ENCODE results near the gene VILL.

DNA sequence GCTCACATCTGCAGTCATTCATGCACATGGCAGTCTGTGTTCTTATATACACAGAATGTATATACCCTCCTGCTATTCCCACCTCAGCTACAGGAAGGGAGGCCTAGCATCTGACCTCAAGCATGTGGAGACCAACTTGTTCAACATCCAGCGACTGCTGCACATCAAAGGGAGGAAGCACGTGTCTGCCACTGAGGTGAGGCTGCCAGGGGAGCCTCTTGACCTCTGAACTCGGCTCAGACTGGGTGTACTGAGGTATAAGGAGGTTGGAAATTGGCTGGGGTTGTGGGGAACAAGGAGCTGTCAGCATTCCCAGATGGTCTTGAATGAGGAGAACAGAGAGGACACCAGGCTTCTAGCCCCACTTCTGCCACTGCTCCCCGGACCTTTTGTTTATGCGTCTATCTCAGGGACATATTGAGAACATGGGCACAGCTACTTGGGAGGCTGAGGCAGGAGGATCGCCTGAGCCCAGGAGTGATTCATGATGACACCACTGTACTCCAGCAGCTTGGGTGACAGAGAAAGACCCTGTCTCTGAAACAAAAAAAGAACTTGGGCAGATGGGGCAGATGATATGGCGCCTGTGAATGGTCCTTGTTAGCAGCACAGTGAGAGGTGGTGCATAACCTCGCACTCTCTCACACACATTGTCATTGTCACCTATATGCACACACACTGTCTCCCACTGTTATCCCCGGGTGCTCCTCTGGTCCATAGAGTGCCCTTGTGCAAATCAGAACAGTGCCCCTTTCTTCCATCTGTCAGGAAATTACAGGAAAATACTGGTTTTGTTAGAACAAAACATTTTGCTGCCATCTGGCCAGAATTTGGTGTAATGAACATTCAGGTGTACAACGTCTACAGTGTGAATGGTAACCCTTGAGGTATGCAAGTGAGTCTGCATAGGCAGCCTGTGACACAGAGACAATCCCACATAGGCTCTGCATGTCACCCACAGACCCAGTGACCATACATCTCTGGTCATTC lies 5.4 kb downstream of the VILL start:
- TF ChIP-seq CTCF (IDR thresholded peaks at IDR 0.05; ENCODE audit: control extremely low read depth in 1 of 3, insufficient read depth in 1 of 3, low read depth in 1 of 3, low read length in 3 of 3) (no peak), BRCA1 (IDR thresholded peaks at IDR 0.05; ENCODE audit: low read depth, low read length) (no peak), ATF2 (IDR thresholded peaks at IDR 0.05; ENCODE audit: low read length) (no peak), HDAC6 (IDR thresholded peaks at IDR 0.05; ENCODE audit: low read depth, low read length) (no peak), POLR2A (IDR thresholded peaks at IDR 0.05; ENCODE audit: control extremely low read depth in 1 of 2, low read depth in 2 of 2, low read length in 2 of 2) (no peak), EZH2 (IDR thresholded peaks at IDR 0.05; ENCODE audit: low read depth, low read length, severe bottlenecking) (no peak), SIN3A (conservative IDR thresholded peaks at IDR 0.05 in 1 of 2, IDR thresholded peaks at IDR 0.05 in 1 of 2; ENCODE audit: low read depth in 1 of 2, low read length in 2 of 2) (no peak), FOSL1 (IDR thresholded peaks at IDR 0.05; ENCODE audit: insufficient read depth, low read depth, low read length) (no peak), JUND (IDR thresholded peaks at IDR 0.05; ENCODE audit: low read length) (no peak)
